K562 (cell line): ENCODE results near the gene RSRP1. TPM values are rescaled to one million over a fixed set of nuclear protein-coding genes. Genes with fewer than 3 reads are reported as not detected.

Experiments used
- RBFOX2 ChIP-seq: fragments of 200-400 bp; formaldehyde crosslinking; IDR thresholded peaks from 2 replicates; pipeline ENCODE4 v1.6.1; 2017; ENCODE audit warnings: low read depth, mild to moderate bottlenecking, low read length, moderate library complexity
- RUNX1 ChIP-seq: sonication (generic); IDR thresholded peaks from 2 replicates; pipeline ENCODE4 v1.6.1; 2016; ENCODE audit warnings: antibody characterized with exemption, low read depth
- TAF9B ChIP-seq: fragments of 450-650 bp; IDR thresholded peaks from 2 replicates; pipeline ENCODE4 v1.6.1; 2018; ENCODE audit warnings: mild to moderate bottlenecking; ENCODE audit not compliant: partially characterized antibody
- ZNF165 ChIP-seq: fragments of 250-450 bp; sonication (Bioruptor Pico); IDR thresholded peaks from 2 replicates; pipeline ENCODE4 v1.4.0; 2020; ENCODE audit warnings: borderline replicate concordance
- polyA plus RNA-seq, 8 experiments: library from polyadenylated mRNA; depleted of rRNA in 4 of 8; stranded (reverse) in 5 of 8; unstranded in 3 of 8; fragments of >200 nt; fragmentation: Nextera tagmentation in 2 of 8; fragmentation: Illumina TruSeq in 1 of 8; extraction: Ambion mirVana in 2 of 8; extraction: Trizol in 1 of 8; gene quantifications; 2 replicates each; pipeline versions ENCODE4 v1.2.1 to v1.2.3, GENCODE V29; 2011 to 2014; ENCODE audit warnings: inconsistent platforms in 1 of 8, missing spikeins in 1 of 8
- total RNA-seq, 7 experiments: library from RNA; depleted of rRNA in 6 of 7; stranded (reverse); fragments of >200 nt in 6 of 7; fragmentation: Illumina TruSeq in 2 of 7; extraction: Trizol in 2 of 7; gene quantifications; 2 replicates each; pipeline versions ENCODE4 v1.2.1 to v1.2.3, GENCODE V29; 2011 to 2021; ENCODE audit warnings: low replicate concordance in 1 of 7
- TF ChIP-seq, protein P1 (sequence below): fragments of 250-450 bp; sonication (Bioruptor Pico); IDR thresholded peaks from 2 replicates; pipeline ENCODE4 v1.4.0; 2020
- TF ChIP-seq, protein P2 (sequence below): sonication (generic); formaldehyde crosslinking; IDR thresholded peaks from 2 replicates; pipeline ENCODE4 v1.8.1; 2022; ENCODE audit warnings: missing genetic modification reagents
- TF ChIP-seq, protein P3 (sequence below): fragments of 450-650 bp; IDR thresholded peaks from 2 replicates; pipeline ENCODE4 v1.6.1; 2018; ENCODE audit not compliant: partially characterized antibody
- TF ChIP-seq, protein P4 (sequence below): fragments of 450-650 bp; IDR thresholded peaks from 2 replicates; pipeline ENCODE4 v1.6.1; 2016
- TF ChIP-seq, protein P5 (sequence below): sonication (generic); formaldehyde crosslinking; IDR thresholded peaks from 2 replicates; pipeline ENCODE4 v1.8.0; 2022; ENCODE audit warnings: missing genetic modification reagents, mild to moderate bottlenecking, moderate library complexity, borderline replicate concordance
- TF ChIP-seq, protein P6 (sequence below): IDR thresholded peaks from 2 replicates; pipeline ENCODE4 v1.6.1; 2011; ENCODE audit warnings: borderline replicate concordance, low read depth, mild to moderate bottlenecking, moderate library complexity, low read length; ENCODE audit not compliant: insufficient read depth, poor library complexity, severe bottlenecking

Gene RSRP1
- total and polyA plus RNA-seq, 9 of the 15 experiments (the other 6 are each of a cell fraction or from before 2014, with no cell fraction given) = 27.2 to 283 (median 146) TPM

DNA sequence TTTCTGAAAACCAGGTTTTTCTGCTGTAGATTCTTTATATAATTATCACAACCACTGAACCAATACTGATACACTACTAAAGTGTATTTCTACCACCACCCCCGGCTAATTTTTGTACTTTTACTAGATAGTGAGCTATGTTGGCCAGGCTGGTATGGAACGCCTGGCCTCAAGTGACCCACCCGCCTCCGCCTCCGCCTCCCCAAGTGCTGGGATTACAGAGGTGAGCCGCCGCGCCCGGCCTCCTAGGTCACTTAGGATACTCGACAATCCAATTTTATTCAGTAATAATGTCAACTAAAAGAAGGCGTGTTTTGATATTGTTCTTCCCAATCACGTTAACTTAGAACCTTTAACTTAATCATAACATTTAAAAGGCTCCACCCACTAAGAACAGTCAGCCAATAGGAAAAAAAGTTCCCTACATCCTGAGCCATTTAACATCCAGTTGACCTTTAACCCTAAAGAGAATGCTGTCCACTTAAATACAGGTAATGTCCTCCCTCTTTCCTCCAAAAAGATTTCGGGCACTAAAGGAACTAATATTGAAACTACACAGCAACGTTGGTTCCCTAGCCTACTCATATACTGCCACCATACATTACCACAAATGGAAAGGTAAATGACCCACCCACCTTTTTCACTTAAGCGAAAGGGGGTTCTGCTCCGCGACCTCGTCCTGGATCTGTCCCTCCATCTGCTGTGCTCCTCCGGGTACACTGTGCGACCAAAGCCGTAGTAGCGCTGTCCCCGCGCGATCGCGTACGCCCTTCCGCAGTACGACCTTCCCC, 1.2 kb downstream of the RSRP1 start (continued):
- TF ChIP-seq, protein P1, sequence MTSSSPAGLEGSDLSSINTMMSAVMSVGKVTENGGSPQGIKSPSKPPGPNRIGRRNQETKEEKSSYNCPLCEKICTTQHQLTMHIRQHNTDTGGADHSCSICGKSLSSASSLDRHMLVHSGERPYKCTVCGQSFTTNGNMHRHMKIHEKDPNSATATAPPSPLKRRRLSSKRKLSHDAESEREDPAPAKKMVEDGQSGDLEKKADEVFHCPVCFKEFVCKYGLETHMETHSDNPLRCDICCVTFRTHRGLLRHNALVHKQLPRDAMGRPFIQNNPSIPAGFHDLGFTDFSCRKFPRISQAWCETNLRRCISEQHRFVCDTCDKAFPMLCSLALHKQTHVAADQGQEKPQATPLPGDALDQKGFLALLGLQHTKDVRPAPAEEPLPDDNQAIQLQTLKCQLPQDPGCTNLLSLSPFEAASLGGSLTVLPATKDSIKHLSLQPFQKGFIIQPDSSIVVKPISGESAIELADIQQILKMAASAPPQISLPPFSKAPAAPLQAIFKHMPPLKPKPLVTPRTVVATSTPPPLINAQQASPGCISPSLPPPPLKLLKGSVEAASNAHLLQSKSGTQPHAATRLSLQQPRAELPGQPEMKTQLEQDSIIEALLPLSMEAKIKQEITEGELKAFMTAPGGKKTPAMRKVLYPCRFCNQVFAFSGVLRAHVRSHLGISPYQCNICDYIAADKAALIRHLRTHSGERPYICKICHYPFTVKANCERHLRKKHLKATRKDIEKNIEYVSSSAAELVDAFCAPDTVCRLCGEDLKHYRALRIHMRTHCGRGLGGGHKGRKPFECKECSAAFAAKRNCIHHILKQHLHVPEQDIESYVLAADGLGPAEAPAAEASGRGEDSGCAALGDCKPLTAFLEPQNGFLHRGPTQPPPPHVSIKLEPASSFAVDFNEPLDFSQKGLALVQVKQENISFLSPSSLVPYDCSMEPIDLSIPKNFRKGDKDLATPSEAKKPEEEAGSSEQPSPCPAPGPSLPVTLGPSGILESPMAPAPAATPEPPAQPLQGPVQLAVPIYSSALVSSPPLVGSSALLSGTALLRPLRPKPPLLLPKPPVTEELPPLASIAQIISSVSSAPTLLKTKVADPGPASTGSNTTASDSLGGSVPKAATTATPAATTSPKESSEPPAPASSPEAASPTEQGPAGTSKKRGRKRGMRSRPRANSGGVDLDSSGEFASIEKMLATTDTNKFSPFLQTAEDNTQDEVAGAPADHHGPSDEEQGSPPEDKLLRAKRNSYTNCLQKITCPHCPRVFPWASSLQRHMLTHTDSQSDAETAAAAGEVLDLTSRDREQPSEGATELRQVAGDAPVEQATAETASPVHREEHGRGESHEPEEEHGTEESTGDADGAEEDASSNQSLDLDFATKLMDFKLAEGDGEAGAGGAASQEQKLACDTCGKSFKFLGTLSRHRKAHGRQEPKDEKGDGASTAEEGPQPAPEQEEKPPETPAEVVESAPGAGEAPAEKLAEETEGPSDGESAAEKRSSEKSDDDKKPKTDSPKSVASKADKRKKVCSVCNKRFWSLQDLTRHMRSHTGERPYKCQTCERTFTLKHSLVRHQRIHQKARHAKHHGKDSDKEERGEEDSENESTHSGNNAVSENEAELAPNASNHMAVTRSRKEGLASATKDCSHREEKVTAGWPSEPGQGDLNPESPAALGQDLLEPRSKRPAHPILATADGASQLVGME (CRISPR knock-in tag) = peak; percentile 78; the same call in 1 of the 2 replicates
- TF ChIP-seq, protein P2, sequence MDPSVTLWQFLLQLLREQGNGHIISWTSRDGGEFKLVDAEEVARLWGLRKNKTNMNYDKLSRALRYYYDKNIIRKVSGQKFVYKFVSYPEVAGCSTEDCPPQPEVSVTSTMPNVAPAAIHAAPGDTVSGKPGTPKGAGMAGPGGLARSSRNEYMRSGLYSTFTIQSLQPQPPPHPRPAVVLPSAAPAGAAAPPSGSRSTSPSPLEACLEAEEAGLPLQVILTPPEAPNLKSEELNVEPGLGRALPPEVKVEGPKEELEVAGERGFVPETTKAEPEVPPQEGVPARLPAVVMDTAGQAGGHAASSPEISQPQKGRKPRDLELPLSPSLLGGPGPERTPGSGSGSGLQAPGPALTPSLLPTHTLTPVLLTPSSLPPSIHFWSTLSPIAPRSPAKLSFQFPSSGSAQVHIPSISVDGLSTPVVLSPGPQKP (CRISPR knock-in tag) = no peak
- TF ChIP-seq RUNX1 (no peak), TAF9B (no peak), ZNF165 (CRISPR knock-in tag) (no peak), RBFOX2 (no peak)
- TF ChIP-seq, protein P3, sequence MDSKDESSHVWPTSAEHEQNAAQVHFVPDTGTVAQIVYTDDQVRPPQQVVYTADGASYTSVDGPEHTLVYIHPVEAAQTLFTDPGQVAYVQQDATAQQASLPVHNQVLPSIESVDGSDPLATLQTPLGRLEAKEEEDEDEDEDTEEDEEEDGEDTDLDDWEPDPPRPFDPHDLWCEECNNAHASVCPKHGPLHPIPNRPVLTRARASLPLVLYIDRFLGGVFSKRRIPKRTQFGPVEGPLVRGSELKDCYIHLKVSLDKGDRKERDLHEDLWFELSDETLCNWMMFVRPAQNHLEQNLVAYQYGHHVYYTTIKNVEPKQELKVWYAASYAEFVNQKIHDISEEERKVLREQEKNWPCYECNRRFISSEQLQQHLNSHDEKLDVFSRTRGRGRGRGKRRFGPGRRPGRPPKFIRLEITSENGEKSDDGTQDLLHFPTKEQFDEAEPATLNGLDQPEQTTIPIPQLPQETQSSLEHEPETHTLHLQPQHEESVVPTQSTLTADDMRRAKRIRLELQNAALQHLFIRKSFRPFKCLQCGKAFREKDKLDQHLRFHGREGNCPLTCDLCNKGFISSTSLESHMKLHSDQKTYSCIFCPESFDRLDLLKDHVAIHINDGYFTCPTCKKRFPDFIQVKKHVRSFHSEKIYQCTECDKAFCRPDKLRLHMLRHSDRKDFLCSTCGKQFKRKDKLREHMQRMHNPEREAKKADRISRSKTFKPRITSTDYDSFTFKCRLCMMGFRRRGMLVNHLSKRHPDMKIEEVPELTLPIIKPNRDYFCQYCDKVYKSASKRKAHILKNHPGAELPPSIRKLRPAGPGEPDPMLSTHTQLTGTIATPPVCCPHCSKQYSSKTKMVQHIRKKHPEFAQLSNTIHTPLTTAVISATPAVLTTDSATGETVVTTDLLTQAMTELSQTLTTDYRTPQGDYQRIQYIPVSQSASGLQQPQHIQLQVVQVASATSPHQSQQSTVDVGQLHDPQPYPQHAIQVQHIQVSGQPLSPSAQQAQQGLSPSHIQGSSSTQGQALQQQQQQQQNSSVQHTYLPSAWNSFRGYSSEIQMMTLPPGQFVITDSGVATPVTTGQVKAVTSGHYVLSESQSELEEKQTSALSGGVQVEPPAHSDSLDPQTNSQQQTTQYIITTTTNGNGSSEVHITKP = no peak
- TF ChIP-seq, protein P4, sequence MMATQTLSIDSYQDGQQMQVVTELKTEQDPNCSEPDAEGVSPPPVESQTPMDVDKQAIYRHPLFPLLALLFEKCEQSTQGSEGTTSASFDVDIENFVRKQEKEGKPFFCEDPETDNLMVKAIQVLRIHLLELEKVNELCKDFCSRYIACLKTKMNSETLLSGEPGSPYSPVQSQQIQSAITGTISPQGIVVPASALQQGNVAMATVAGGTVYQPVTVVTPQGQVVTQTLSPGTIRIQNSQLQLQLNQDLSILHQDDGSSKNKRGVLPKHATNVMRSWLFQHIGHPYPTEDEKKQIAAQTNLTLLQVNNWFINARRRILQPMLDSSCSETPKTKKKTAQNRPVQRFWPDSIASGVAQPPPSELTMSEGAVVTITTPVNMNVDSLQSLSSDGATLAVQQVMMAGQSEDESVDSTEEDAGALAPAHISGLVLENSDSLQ = no peak
- TF ChIP-seq, protein P5, sequence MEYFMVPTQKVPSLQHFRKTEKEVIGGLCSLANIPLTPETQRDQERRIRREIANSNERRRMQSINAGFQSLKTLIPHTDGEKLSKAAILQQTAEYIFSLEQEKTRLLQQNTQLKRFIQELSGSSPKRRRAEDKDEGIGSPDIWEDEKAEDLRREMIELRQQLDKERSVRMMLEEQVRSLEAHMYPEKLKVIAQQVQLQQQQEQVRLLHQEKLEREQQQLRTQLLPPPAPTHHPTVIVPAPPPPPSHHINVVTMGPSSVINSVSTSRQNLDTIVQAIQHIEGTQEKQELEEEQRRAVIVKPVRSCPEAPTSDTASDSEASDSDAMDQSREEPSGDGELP (CRISPR knock-in tag) = peak; percentile 18; the same call in 1 of the 2 replicates
- TF ChIP-seq, protein P6, sequence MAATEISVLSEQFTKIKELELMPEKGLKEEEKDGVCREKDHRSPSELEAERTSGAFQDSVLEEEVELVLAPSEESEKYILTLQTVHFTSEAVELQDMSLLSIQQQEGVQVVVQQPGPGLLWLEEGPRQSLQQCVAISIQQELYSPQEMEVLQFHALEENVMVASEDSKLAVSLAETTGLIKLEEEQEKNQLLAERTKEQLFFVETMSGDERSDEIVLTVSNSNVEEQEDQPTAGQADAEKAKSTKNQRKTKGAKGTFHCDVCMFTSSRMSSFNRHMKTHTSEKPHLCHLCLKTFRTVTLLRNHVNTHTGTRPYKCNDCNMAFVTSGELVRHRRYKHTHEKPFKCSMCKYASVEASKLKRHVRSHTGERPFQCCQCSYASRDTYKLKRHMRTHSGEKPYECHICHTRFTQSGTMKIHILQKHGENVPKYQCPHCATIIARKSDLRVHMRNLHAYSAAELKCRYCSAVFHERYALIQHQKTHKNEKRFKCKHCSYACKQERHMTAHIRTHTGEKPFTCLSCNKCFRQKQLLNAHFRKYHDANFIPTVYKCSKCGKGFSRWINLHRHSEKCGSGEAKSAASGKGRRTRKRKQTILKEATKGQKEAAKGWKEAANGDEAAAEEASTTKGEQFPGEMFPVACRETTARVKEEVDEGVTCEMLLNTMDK = no peak
